ENCODE data around the gene TNNC1. TPM values are rescaled to one million over a fixed set of nuclear protein-coding genes. Genes with fewer than 3 reads are reported as not detected.

TNNC1 gene
- total RNA-seq, 1 donor from 2014 or later: 12.4 TPM

- no peaks in the 10 kb centered on the region for H3K9me3 ChIP-seq (ENCODE audit: insufficient read depth, low read depth, low read length)
- H3K27me3 Mint-ChIP-seq (ENCODE audit: low read depth, unreplicated experiment): no peaks in the 10 kb centered on the region
- no peak overlapping the region for H3K27ac ChIP-seq (ENCODE audit: low read depth, low read length)
- no peak for TF ChIP-seq EZH2 (IDR thresholded peaks at IDR 0.05; ENCODE audit: insufficient read depth, low read length)
- TF ChIP-seq CTCF (IDR thresholded peaks at IDR 0.05; ENCODE audit: insufficient read depth, low read depth, low read length): no peak
- FAIRE-seq: no peak
- H3K4me2 ChIP-seq (ENCODE audit: low read length): no peak overlapping the region
- H3K36me3 ChIP-seq (ENCODE audit: insufficient read depth, low read length): peaks cover 8% of the 10 kb centered on the region
- H3K4me1 Mint-ChIP-seq (ENCODE audit: low read depth, unreplicated experiment): peaks cover 30% of the 10 kb centered on the region
- DNase-seq (ENCODE audit: low read depth): no peak
- peaks cover 13% of the 10 kb centered on the region for H3K36me3 Mint-ChIP-seq (ENCODE audit: low read depth, unreplicated experiment)
- no peaks in the 10 kb centered on the region for H3K9me3 Mint-ChIP-seq (ENCODE audit: unreplicated experiment)
- H3K4me1 ChIP-seq (ENCODE audit: insufficient read depth, low read length): peaks cover 21% of the 10 kb centered on the region
- H2AFZ ChIP-seq (ENCODE audit: low read depth, low read length): no peak overlapping the region
- H3K27me3 ChIP-seq (ENCODE audit: insufficient read depth, low read length): no peaks in the 10 kb centered on the region
- H3K4me3 Mint-ChIP-seq (ENCODE audit: unreplicated experiment): no peak overlapping the region
- no peak overlapping the region for H3K9ac ChIP-seq (ENCODE audit: low read length)
- H3K79me2 ChIP-seq (ENCODE audit: insufficient read depth, low read length): no peaks in the 10 kb centered on the region
- H4K20me1 ChIP-seq (ENCODE audit: insufficient read depth, low read length): peaks cover 38% of the 10 kb centered on the region
- no peak overlapping the region for H3K27ac Mint-ChIP-seq (ENCODE audit: unreplicated experiment)
- H3K4me3 ChIP-seq (ENCODE audit: insufficient read depth, low read depth, low read length): no peak overlapping the region
Measured at GRCh38 chr3:52487788-52488691, 34.2 kb upstream of the TNNC1 start.

GRCh38 chr3:52487050-52487787 is 33.4 kb upstream of the TNNC1 start:
- Mint-ChIP-seq H3K36me3 (ENCODE audit: low read depth, unreplicated experiment) (peaks cover 13% of the 10 kb centered on the region), H3K27me3 (ENCODE audit: low read depth, unreplicated experiment) (no peaks in the 10 kb centered on the region), H3K4me3 (ENCODE audit: unreplicated experiment) (no peak overlapping the region), H3K9me3 (ENCODE audit: unreplicated experiment) (no peaks in the 10 kb centered on the region), H3K27ac (ENCODE audit: unreplicated experiment) (no peak overlapping the region), H3K4me1 (ENCODE audit: low read depth, unreplicated experiment) (peaks cover 23% of the 10 kb centered on the region)
- Histone ChIP-seq H4K20me1 (ENCODE audit: insufficient read depth, low read length) (peaks cover 38% of the 10 kb centered on the region), H3K79me2 (ENCODE audit: insufficient read depth, low read length) (no peaks in the 10 kb centered on the region), H3K36me3 (ENCODE audit: insufficient read depth, low read length) (peaks cover 14% of the 10 kb centered on the region), H3K4me2 (ENCODE audit: low read length) (no peak overlapping the region), H3K4me3 (ENCODE audit: insufficient read depth, low read depth, low read length) (no peak overlapping the region), H3K4me1 (ENCODE audit: insufficient read depth, low read length) (peaks cover 21% of the 10 kb centered on the region), H3K27me3 (ENCODE audit: insufficient read depth, low read length) (no peaks in the 10 kb centered on the region), H3K27ac (ENCODE audit: low read depth, low read length) (no peak overlapping the region), H2AFZ (ENCODE audit: low read depth, low read length) (no peak overlapping the region), H3K9ac (ENCODE audit: low read length) (no peak overlapping the region), H3K9me3 (ENCODE audit: insufficient read depth, low read depth, low read length) (no peaks in the 10 kb centered on the region)
- no peak for DNase-seq (ENCODE audit: low read depth)
- TF ChIP-seq CTCF (IDR thresholded peaks at IDR 0.05; ENCODE audit: insufficient read depth, low read depth, low read length) (no peak), EZH2 (IDR thresholded peaks at IDR 0.05; ENCODE audit: insufficient read depth, low read length) (no peak)
- no peak for FAIRE-seq

All from astrocyte (in vitro differentiated cells and primary cell).